ENCODE results near the gene IL2.
A peak's percentile ranks its signal among the peaks of the same experiment; 100 is the strongest.

IL2 gene

GRCh38 chr4:122456231-122457116, at the start of gene IL2:
Gene IL2 (minus strand): TSS chr4:122456725. CDS start chr4:122456440, 285 bp downstream.
- DNase-seq = no peak

GRCh38 chr4:122503214-122503613, 46.7 kb upstream of the IL2 start:
- no peak for DNase-seq

- DNase-seq = no peak
These were observed 44.5 kb upstream of the IL2 start for GRCh38 chr4:122500852-122501501.

- DNase-seq = no peak
These were observed 32.5 kb upstream of the IL2 start for GRCh38 chr4:122489061-122489460.

GRCh38 chr4:122483481-122483880, 27.0 kb upstream of the IL2 start:
- DNase-seq = no peak

- no peak for DNase-seq
These were observed 25.4 kb upstream of the IL2 start for GRCh38 chr4:122481766-122482405.

GRCh38 chr4:122480655-122481487, 24.3 kb upstream of the IL2 start:
- DNase-seq = no peak

GRCh38 chr4:122479935-122480416, 23.5 kb upstream of the IL2 start:
- no peak for DNase-seq

GRCh38 chr4:122476745-122477144, 20.2 kb upstream of the IL2 start:
- no peak for DNase-seq

- no peak for DNase-seq
These were observed 19.6 kb upstream of the IL2 start for GRCh38 chr4:122476126-122476525.

- DNase-seq = no peak
These were observed 18.7 kb upstream of the IL2 start for GRCh38 chr4:122475233-122475632.

- DNase-seq = no peak
These were observed 12.9 kb upstream of the IL2 start for GRCh38 chr4:122469457-122469856.

GRCh38 chr4:122458625-122459024, 2.1 kb upstream of the IL2 start:
- DNase-seq = no peak

- no peak for DNase-seq
These were observed 3.0 kb downstream of the IL2 start for GRCh38 chr4:122453384-122453995.

GRCh38 chr4:122450847-122451246, 5.7 kb downstream of the IL2 start:
- DNase-seq = peak; percentile 60

GRCh38 chr4:122434285-122434684, 22.2 kb downstream of the IL2 start:
- DNase-seq = no peak

GRCh38 chr4:122431351-122431750, 25.2 kb downstream of the IL2 start:
- no peak for DNase-seq

GRCh38 chr4:122423246-122423645, 33.3 kb downstream of the IL2 start:
- DNase-seq = no peak

- peak; percentile 27 for DNase-seq
These were observed 44.0 kb downstream of the IL2 start for GRCh38 chr4:122412547-122412946.

GRCh38 chr4:122403861-122404260, 52.7 kb downstream of the IL2 start:
- peak; percentile 7 for DNase-seq

All from NCI-H82 (cell line).